Stimulated activated CD8-positive, alpha-beta memory T cell treated with anti-CD3 and anti-CD28 coated beads, Interleukin-15, amount 100 ng/mL, for 4 hours (primary cell): Measurements from ENCODE around the gene HELB.

Source experiments
- DNase-seq, 2 donors: peaks; one replicate each; pipeline ENCODE4 v3.0.0-alpha.2; 2020; ENCODE audit warnings: low read depth in 2 of 2

The HELB gene

DNA sequence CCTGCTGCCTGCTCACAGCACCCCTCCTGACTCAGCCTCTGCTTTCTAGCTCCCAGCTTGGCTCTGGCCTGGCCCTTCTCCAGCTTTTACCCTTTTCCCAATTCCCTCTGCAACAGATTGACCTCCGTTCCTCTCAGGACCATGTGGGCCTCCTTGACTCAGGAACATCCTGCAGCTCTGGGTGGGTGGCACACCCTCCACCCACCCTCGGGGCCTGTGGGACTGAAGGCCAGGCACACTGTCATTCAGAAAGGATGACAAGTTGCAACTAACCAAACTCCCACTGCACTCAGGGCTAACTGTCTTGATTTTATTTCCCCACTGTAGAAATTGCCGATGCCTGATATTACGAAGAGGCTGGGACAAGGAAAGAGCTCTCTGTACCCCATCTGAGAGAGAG is 59.4 kb downstream of the HELB start:
- no peak for DNase-seq

- no peak for DNase-seq
Observed at GRCh38 chr12:66365718-66366490, 63.6 kb downstream of the HELB start.

- no peak for DNase-seq
Observed at GRCh38 chr12:66367015-66367667, 64.8 kb downstream of the HELB start.

- no peak for DNase-seq
Observed at GRCh38 chr12:66371982-66372381, 69.7 kb downstream of the HELB start.

GRCh38 chr12:66375560-66375959 is 73.3 kb downstream of the HELB start:
- no peak for DNase-seq

- no peak for DNase-seq
Observed at GRCh38 chr12:66379616-66380015, 77.3 kb downstream of the HELB start.

- no peak for DNase-seq
Observed at GRCh38 chr12:66380769-66381535, 78.7 kb downstream of the HELB start.

DNA sequence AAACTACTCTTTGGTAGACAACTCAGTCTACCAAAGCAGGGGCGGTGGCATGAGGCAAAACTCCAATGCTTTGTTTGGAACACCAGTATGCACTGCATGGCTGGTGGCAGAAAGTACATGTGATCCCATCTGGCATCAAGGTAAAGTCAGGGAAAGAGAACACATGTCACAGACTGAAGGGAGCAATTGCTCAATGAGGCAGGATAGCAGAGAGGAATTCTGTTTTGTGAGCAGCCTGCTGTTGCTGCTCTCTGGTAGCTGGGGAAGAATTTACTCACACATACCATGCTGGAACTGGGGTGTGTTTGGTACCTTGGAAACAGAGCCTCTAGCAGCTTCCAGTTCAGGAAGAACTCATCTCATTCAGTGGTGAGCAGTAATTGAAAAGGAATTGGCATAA is 84.8 kb downstream of the HELB start:
- DNase-seq: no peak
